Smooth muscle cell of the brain vasculature (primary cell): ENCODE results near the gene PTHLH.

Experiments
- DNase-seq: peaks from one replicate; pipeline ENCODE4 v3.0.0-alpha.2; 2012; ENCODE audit warnings: low read depth, low spot score

PTHLH gene

GRCh38 chr12:27937768-27938167 lies 34.8 kb downstream of the PTHLH start:
- DNase-seq, result no peak

GRCh38 chr12:27936196-27936595 lies 36.3 kb downstream of the PTHLH start:
- no peak for DNase-seq

- no peak for DNase-seq
These were observed 38.3 kb downstream of the PTHLH start for GRCh38 chr12:27934276-27934675.

- DNase-seq, result no peak
These were observed 41.1 kb downstream of the PTHLH start for GRCh38 chr12:27931390-27931789.

GRCh38 chr12:27927347-27927746 lies 45.2 kb downstream of the PTHLH start:
- no peak for DNase-seq

- no peak for DNase-seq
These were observed 48.0 kb downstream of the PTHLH start for GRCh38 chr12:27924350-27925135.

GRCh38 chr12:27922531-27923139 lies 49.9 kb downstream of the PTHLH start:
- no peak for DNase-seq

GRCh38 chr12:27919671-27920235 lies 52.8 kb downstream of the PTHLH start:
- no peak for DNase-seq

GRCh38 chr12:27915536-27915935 lies 57.0 kb downstream of the PTHLH start:
- no peak for DNase-seq

- no peak for DNase-seq
These were observed 57.5 kb downstream of the PTHLH start for GRCh38 chr12:27915021-27915420.

- no peak for DNase-seq
These were observed 58.4 kb downstream of the PTHLH start for GRCh38 chr12:27913999-27914614.

GRCh38 chr12:27911397-27911796 lies 61.1 kb downstream of the PTHLH start:
- no peak for DNase-seq
